ENCODE results near the gene CDC42. TPM values are rescaled to one million over a fixed set of nuclear protein-coding genes. Genes with fewer than 3 reads are reported as not detected.

The CDC42 gene
- total RNA-seq, 1 experiment from 2014 or later, result 245 TPM

GRCh38 chr1:22018583-22019559, 33.6 kb upstream of the CDC42 start:
- Histone ChIP-seq H3K4me3 (ENCODE audit: low read length) (no peak overlapping the region), H3K36me3 (ENCODE audit: low read depth, low read length) (no peaks in the 10 kb centered on the region), H3K4me1 (ENCODE audit: insufficient read depth, low read length) (peaks cover 16% of the 10 kb centered on the region), H3F3A (ENCODE audit: low read length, unreplicated experiment) (no peaks in the 10 kb centered on the region), H3K27me3 (ENCODE audit: low read length) (no peaks in the 10 kb centered on the region), H2AFZ (ENCODE audit: low read length) (0 out of 2 replicates have a peak overlapping the region, but pooled peaks have one; percentile 2), H3K79me2 (ENCODE audit: low read length) (no peaks in the 10 kb centered on the region), H4K20me1 (ENCODE audit: low read length) (no peaks in the 10 kb centered on the region), H3K9ac (ENCODE audit: low read length) (peak overlapping the region; percentile 41), H3K9me3 (ENCODE audit: low read length) (no peaks in the 10 kb centered on the region), H3K4me2 (ENCODE audit: low read length) (peak overlapping the region; percentile 36), H3K27ac (ENCODE audit: low read length) (peak overlapping the region; percentile 82), H3K9me2 (replicated peaks; ENCODE audit: low read length) (no peaks in the 10 kb centered on the region)
- POLR2A ChIA-PET (ENCODE audit: unreplicated experiment), result no interaction called here
- TSS peak; percentile 40 for BruUV-seq (replicated peaks)
- DNase-seq (peak; percentile 97), ATAC-seq (peak; percentile 97)
- CTCF ChIA-PET, result interaction anchor here (0.6 kb wide), 1 partner anchor 243 kb away, joined by 4 read pairs; no protein-coding TSS in a partner anchor
- intact Hi-C loops (cut with micrococcal nuclease), result loop anchor here (1.0 kb wide), 1 partner anchor 22 kb away; no protein-coding TSS in a partner anchor
- TF ChIP-seq CTCF (conservative IDR thresholded peaks at IDR 0.05; ENCODE audit: low read depth, low read length) (peak; percentile 61), EZH2phosphoT487 (IDR thresholded peaks at IDR 0.05; ENCODE audit: borderline replicate concordance, low read length) (no peak)

- intact Hi-C loops (cut with micrococcal nuclease), result no loop called here
- H3K79me2 ChIP-seq (ENCODE audit: low read length), result peaks cover 2% of the 10 kb centered on the region
- POLR2A ChIA-PET (ENCODE audit: unreplicated experiment), result no interaction called here
- no peaks in the 10 kb centered on the region for H3F3A ChIP-seq (ENCODE audit: low read length, unreplicated experiment)
- DNase-seq (no peak), ATAC-seq (no peak)
- TF ChIP-seq EZH2phosphoT487 (IDR thresholded peaks at IDR 0.05; ENCODE audit: borderline replicate concordance, low read length), result no peak
- H3K9me2 ChIP-seq (replicated peaks; ENCODE audit: low read length), result no peaks in the 10 kb centered on the region
- no peaks in the 10 kb centered on the region for H4K20me1 ChIP-seq (ENCODE audit: low read length)
- H3K36me3 ChIP-seq (ENCODE audit: low read depth, low read length), result no peaks in the 10 kb centered on the region
- no peak overlapping the region for H3K4me2 ChIP-seq (ENCODE audit: low read length)
- no peaks in the 10 kb centered on the region for H3K27me3 ChIP-seq (ENCODE audit: low read length)
- no peak overlapping the region for H3K4me3 ChIP-seq (ENCODE audit: low read length)
- no TSS peak for BruUV-seq (replicated peaks)
- H3K4me1 ChIP-seq (ENCODE audit: insufficient read depth, low read length), result peaks cover 24% of the 10 kb centered on the region
- H3K9me3 ChIP-seq (ENCODE audit: low read length), result no peaks in the 10 kb centered on the region
- CTCF ChIA-PET, result no interaction called here
- no peak overlapping the region for H3K9ac ChIP-seq (ENCODE audit: low read length)
- no peak overlapping the region for H2AFZ ChIP-seq (ENCODE audit: low read length)
- H3K27ac ChIP-seq (ENCODE audit: low read length), result no peak overlapping the region
Measured at GRCh38 chr1:22021061-22021460, 31.4 kb upstream of the CDC42 start.

- POLR2A ChIA-PET (ENCODE audit: unreplicated experiment), result interaction anchor here (0.5 to 0.7 kb wide), 2 partner anchors 91 to 241 kb away, joined by 3 to 5 read pairs; no protein-coding TSS in a partner anchor
- Histone ChIP-seq H3K4me2 (ENCODE audit: low read length) (peak overlapping the region; percentile 99), H4K20me1 (ENCODE audit: low read length) (no peaks in the 10 kb centered on the region), H3K9ac (ENCODE audit: low read length) (peak overlapping the region; percentile 100), H3K27me3 (ENCODE audit: low read length) (no peaks in the 10 kb centered on the region), H2AFZ (ENCODE audit: low read length) (peak overlapping the region; percentile 97), H3K4me1 (ENCODE audit: insufficient read depth, low read length) (peaks cover 14% of the 10 kb centered on the region), H3K9me3 (ENCODE audit: low read length) (no peaks in the 10 kb centered on the region), H3K27ac (ENCODE audit: low read length) (peak overlapping the region; percentile 96), H3K9me2 (replicated peaks; ENCODE audit: low read length) (no peaks in the 10 kb centered on the region), H3K4me3 (ENCODE audit: low read length) (peak overlapping the region; percentile 91), H3F3A (ENCODE audit: low read length, unreplicated experiment) (no peaks in the 10 kb centered on the region), H3K36me3 (ENCODE audit: low read depth, low read length) (no peaks in the 10 kb centered on the region), H3K79me2 (ENCODE audit: low read length) (peaks cover 8% of the 10 kb centered on the region)
- intact Hi-C loops (cut with micrococcal nuclease), result no loop called here
- BruUV-seq (replicated peaks), result TSS peak; percentile 92
- CTCF ChIA-PET, result no interaction called here
- DNase-seq (peak; percentile 19), ATAC-seq (peak; percentile 26)
- TF ChIP-seq EZH2phosphoT487 (IDR thresholded peaks at IDR 0.05; ENCODE audit: borderline replicate concordance, low read length) (no peak), EZH2 (IDR thresholded peaks at IDR 0.05; ENCODE audit: low read length, unreplicated experiment) (no peak), CTCF (conservative IDR thresholded peaks at IDR 0.05; ENCODE audit: low read depth, low read length) (no peak)
Measured at GRCh38 chr1:22024485-22025367, 27.8 kb upstream of the CDC42 start.
